Endothelial cell of umbilical vein (primary cell): ENCODE measurements around the gene VDR. TPM values are rescaled to one million over a fixed set of nuclear protein-coding genes. Genes with fewer than 3 reads are reported as not detected.

Experiments used
- BruUV-seq: library from RNA; stranded (reverse); fragments of 400-500 nt; replicated peaks from 2 replicates; lab custom pipeline; 2021; lab: Mats Ljungman, UMichigan
- CTCF ChIA-PET: fragments of 300-600, 350-600 bp; sonication (Branson Sonifier 250); formaldehyde crosslinking; loops from one replicate; lab custom pipeline; 2021; ENCODE audit warnings: antibody characterized with exemption, inconsistent platforms; lab: Charles Lee
- POLR2A ChIA-PET: fragments of 300-600, 350-600 bp; sonication (Branson Sonifier 250); formaldehyde crosslinking; loops from one replicate; lab custom pipeline; 2021; ENCODE audit warnings: antibody characterized with exemption, inconsistent platforms; lab: Charles Lee
- DNase-seq: peaks from one replicate; pipeline ENCODE4 v3.0.0-alpha.2; 2011; ENCODE audit warnings: low read depth, low spot score
- FAIRE-seq: peaks from 2 replicates; lab custom pipeline; 2011; peaks lifted over from hg19 to GRCh38; lab: Jason Lieb, UNC
- H2AFZ ChIP-seq: 2 replicates; pipeline ENCODE4 v1.6.0; 2012; ENCODE audit warnings: low read depth, low read length, control low read depth, inconsistent platforms
- H3K27ac ChIP-seq: 2 replicates; pipeline ENCODE4 v1.5.1; 2011; ENCODE audit warnings: low read depth, mild to moderate bottlenecking, control low read depth, low read length, moderate library complexity; ENCODE audit not compliant: insufficient read depth
- H3K27me3 ChIP-seq, 2 experiments: 2 replicates each; pipeline versions ENCODE4 v1.6.0 to v1.6.1; 2011; ENCODE audit warnings: low read length in 2 of 2, mixed read lengths in 1 of 2; ENCODE audit not compliant: control insufficient read depth in 2 of 2, insufficient read depth in 2 of 2
- H3K36me3 ChIP-seq, 2 experiments: 2 replicates in 1 of 2; 3 replicates in 1 of 2; pipeline ENCODE4 v1.5.1; 2011; ENCODE audit warnings: low read length in 2 of 2, mild to moderate bottlenecking in 1 of 2, moderate library complexity in 1 of 2; ENCODE audit not compliant: control insufficient read depth in 2 of 2, insufficient read depth in 2 of 2; ENCODE audit errors: extremely low read depth in 1 of 2
- H3K4me1 ChIP-seq: 3 replicates; pipeline ENCODE4 v1.5.1; 2011; ENCODE audit warnings: mild to moderate bottlenecking, low read length; ENCODE audit not compliant: control insufficient read depth, insufficient read depth; ENCODE audit errors: extremely low read depth
- H3K4me2 ChIP-seq: 2 replicates; pipeline ENCODE4 v1.6.1; 2011; ENCODE audit warnings: low read length, control low read depth, mixed read lengths; ENCODE audit not compliant: insufficient read depth
- H3K4me3 ChIP-seq, 3 experiments: fragments of 200-600 bp in 1 of 3; sonication (generic), shearing (Covaris generic) in 1 of 3; replicated peaks in 1 of 3; 2 replicates each; pipeline ENCODE4 v1.5.1; 2011 to 2016; ENCODE audit warnings: control low read depth in 3 of 3, low read length in 3 of 3, mild to moderate bottlenecking in 2 of 3, inconsistent platforms in 1 of 3, low read depth in 1 of 3, moderate library complexity in 1 of 3; ENCODE audit not compliant: insufficient read depth in 1 of 3
- H3K79me2 ChIP-seq: 2 replicates; pipeline ENCODE4 v1.6.0; 2012; ENCODE audit warnings: low read length, inconsistent platforms; ENCODE audit not compliant: control insufficient read depth, insufficient read depth
- H3K9ac ChIP-seq: replicated peaks from 2 replicates; pipeline ENCODE3; 2011; ENCODE audit warnings: low read length, control low read depth; ENCODE audit not compliant: insufficient read depth; ENCODE audit errors: extremely low read depth
- H3K9me1 ChIP-seq: replicated peaks from 3 replicates; pipeline ENCODE4 v1.6.0; 2011; ENCODE audit warnings: mild to moderate bottlenecking, low read length; ENCODE audit not compliant: control insufficient read depth, insufficient read depth; ENCODE audit errors: extremely low read depth
- H3K9me3 ChIP-seq: replicated peaks from 2 replicates; pipeline ENCODE4 v1.5.1; 2012; ENCODE audit warnings: low read length, inconsistent platforms; ENCODE audit not compliant: control insufficient read depth, insufficient read depth
- H4K20me1 ChIP-seq: replicated peaks from 2 replicates; pipeline ENCODE3; 2011; ENCODE audit warnings: mild to moderate bottlenecking, low read length; ENCODE audit not compliant: control insufficient read depth, insufficient read depth; ENCODE audit errors: extremely low read depth
- EZH2 ChIP-seq: IDR thresholded peaks from 2 replicates; pipeline ENCODE4 v1.6.1; 2012; ENCODE audit warnings: borderline replicate concordance, low read depth, mild to moderate bottlenecking, moderate library complexity, low read length, inconsistent platforms; ENCODE audit not compliant: severe bottlenecking
- FOS ChIP-seq: IDR thresholded peaks from 2 replicates; pipeline ENCODE4 v1.6.1; 2011; ENCODE audit warnings: mild to moderate bottlenecking, low read length, moderate library complexity, borderline replicate concordance; ENCODE audit not compliant: insufficient read depth
- GATA2 ChIP-seq: IDR thresholded peaks from 2 replicates; pipeline ENCODE4 v1.7.0; 2011; ENCODE audit warnings: low read depth, mild to moderate bottlenecking, moderate library complexity, mixed read lengths, low read length; ENCODE audit not compliant: insufficient read length, insufficient read depth
- JUN ChIP-seq: IDR thresholded peaks from 2 replicates; pipeline ENCODE4 v1.6.1; 2011; ENCODE audit warnings: borderline replicate concordance, low read depth; ENCODE audit not compliant: insufficient read length, insufficient read depth
- MYC ChIP-seq: IDR thresholded peaks from one replicate; pipeline ENCODE4 v1.6.1; 2011; ENCODE audit warnings: mild to moderate bottlenecking, low read depth, low read length
- dilution Hi-C: fragments of 300-500 bp; cut with MboI; formaldehyde crosslinking; loops from one replicate; pipeline ENCODE4 v1.15.0; 2019; ENCODE audit warnings: low sequenced_read_pairs; ENCODE audit not compliant: extremely low pct_ligation_motif_present
- intact Hi-C: fragments of 100-400 bp; cut with micrococcal nuclease; formaldehyde crosslinking; loops from one replicate; pipeline ENCODE4 v1.10.0; 2022
- polyA plus RNA-seq, 4 experiments: library from polyadenylated mRNA; depleted of rRNA in 3 of 4; stranded (reverse) in 3 of 4; unstranded in 1 of 4; fragments of >200 nt; gene quantifications; 2 replicates each; pipeline versions ENCODE4 v1.2.1 to v1.2.3, GENCODE V29; 2011 to 2012; ENCODE audit warnings: missing spikeins in 1 of 4
- total RNA-seq: library from RNA; stranded (reverse); gene quantifications from 2 replicates; pipeline ENCODE4 v1.2.3, GENCODE V29; 2021
- TF ChIP-seq, protein P1 (sequence below), 2 donors: IDR thresholded peaks; 1 replicate in 1 of 2; 2 replicates in 1 of 2; pipeline ENCODE4 v1.5.1; 2011; ENCODE audit warnings: low read length in 2 of 2, mild to moderate bottlenecking in 2 of 2, moderate library complexity in 2 of 2, control low read depth in 1 of 2, inconsistent platforms in 1 of 2, low read depth in 1 of 2; ENCODE audit not compliant: insufficient read depth in 1 of 2; ENCODE audit errors: extremely low read depth in 1 of 2
- TF ChIP-seq, protein P2 (sequence below): IDR thresholded peaks from 2 replicates; pipeline ENCODE4 v1.6.1; 2011; ENCODE audit not compliant: insufficient read depth, insufficient read length

VDR gene
- total and polyA plus RNA-seq, 2 donors (not counting 3 experiments of a cell fraction or from before 2014, with no cell fraction given) = 0.73 to 0.91 TPM

DNA sequence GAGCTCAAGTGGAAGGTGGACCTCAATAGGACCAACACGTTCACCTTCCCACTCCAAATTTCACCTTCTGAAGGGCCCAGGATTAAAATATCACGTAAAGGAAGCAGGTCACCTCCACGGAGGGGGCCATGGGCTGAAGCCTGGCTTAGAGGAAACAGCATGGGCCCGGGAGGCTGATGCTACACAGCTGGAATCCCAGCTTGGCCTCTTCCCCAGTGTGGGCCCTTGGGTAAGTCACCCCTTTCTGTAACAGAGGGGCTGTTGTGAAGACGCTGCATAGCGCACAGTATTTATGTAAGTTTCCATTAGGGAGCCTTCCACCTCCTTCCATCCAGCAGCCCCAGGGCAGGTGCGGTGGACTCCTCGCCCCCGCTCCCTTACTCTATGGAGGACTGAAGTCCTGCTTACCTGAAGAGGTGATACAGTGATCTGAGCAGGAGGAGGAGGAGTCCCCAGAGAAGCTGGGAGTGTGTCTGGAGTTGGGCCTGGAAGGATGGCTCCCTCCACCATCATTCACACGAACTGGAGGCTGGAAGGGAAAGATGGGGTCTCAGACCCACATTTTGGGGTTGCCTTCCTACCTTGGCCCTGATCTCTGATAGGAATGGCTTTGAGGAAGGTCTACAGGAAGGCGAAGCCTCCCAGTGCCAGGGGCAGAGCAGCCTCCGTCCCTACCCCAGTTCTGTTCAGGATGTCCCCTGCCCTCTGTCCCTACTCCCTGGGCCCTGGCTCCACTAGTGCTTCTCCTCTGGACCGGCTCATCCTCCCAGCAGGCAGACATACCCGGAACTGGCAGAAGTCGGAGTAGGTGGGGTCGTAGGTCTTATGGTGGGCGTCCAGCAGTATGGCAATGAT is 47.8 kb downstream of the VDR start:
- H3K9ac ChIP-seq = no peak overlapping the region
- POLR2A ChIA-PET = no interaction called here
- H3K36me3 ChIP-seq = no peaks in the 10 kb centered on the region
- BruUV-seq = no TSS peak
- H3K4me3 ChIP-seq = no peak overlapping the region
- no peak overlapping the region for H3K4me2 ChIP-seq
- no peaks in the 10 kb centered on the region for H3K4me1 ChIP-seq
- intact Hi-C loops = no loop called here
- no peaks in the 10 kb centered on the region for H3K27me3 ChIP-seq
- DNase-seq = no peak
- H3K79me2 ChIP-seq = no peaks in the 10 kb centered on the region
- CTCF ChIA-PET = interaction anchor here (0.6 kb wide), 1 partner anchor 107 kb away, joined by 3 read pairs; the partner anchor contains the start of gene TMEM106C
- dilution Hi-C loops = no loop called here
- no peak overlapping the region for H3K27ac ChIP-seq
- no peak for FAIRE-seq
- no peaks in the 10 kb centered on the region for H3K9me3 ChIP-seq
- TF ChIP-seq, protein P1, sequence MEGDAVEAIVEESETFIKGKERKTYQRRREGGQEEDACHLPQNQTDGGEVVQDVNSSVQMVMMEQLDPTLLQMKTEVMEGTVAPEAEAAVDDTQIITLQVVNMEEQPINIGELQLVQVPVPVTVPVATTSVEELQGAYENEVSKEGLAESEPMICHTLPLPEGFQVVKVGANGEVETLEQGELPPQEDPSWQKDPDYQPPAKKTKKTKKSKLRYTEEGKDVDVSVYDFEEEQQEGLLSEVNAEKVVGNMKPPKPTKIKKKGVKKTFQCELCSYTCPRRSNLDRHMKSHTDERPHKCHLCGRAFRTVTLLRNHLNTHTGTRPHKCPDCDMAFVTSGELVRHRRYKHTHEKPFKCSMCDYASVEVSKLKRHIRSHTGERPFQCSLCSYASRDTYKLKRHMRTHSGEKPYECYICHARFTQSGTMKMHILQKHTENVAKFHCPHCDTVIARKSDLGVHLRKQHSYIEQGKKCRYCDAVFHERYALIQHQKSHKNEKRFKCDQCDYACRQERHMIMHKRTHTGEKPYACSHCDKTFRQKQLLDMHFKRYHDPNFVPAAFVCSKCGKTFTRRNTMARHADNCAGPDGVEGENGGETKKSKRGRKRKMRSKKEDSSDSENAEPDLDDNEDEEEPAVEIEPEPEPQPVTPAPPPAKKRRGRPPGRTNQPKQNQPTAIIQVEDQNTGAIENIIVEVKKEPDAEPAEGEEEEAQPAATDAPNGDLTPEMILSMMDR (IDR thresholded peaks at IDR 0.05; ENCODE audit: extremely low read depth in 1 of 2, insufficient read depth in 1 of 2, low read depth in 1 of 2, low read length in 2 of 2) = no peak
- TF ChIP-seq, protein P2, sequence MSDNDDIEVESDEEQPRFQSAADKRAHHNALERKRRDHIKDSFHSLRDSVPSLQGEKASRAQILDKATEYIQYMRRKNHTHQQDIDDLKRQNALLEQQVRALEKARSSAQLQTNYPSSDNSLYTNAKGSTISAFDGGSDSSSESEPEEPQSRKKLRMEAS = no peak
- TF ChIP-seq JUN = no peak
- no peak for TF ChIP-seq MYC
- TF ChIP-seq FOS = no peak
- no peak for TF ChIP-seq EZH2
- TF ChIP-seq GATA2 = no peak
- no peaks in the 10 kb centered on the region for H3K9me1 ChIP-seq
- H2AFZ ChIP-seq = no peak overlapping the region
- no peaks in the 10 kb centered on the region for H4K20me1 ChIP-seq
